HUES48 (cell line): ENCODE data around the gene GFRA1.

ENCODE experiments used
- H3K27ac ChIP-seq: one replicate; pipeline ENCODE4 v1.7.0; 2013; ENCODE audit warnings: low read depth, low read length, inconsistent platforms
- H3K27me3 ChIP-seq: 2 replicates; pipeline ENCODE4 v1.6.1; 2013; ENCODE audit warnings: mild to moderate bottlenecking, low read length; ENCODE audit not compliant: control insufficient read depth, insufficient read depth
- H3K36me3 ChIP-seq: 2 replicates; pipeline ENCODE4 v1.6.1; 2013; ENCODE audit warnings: low read length; ENCODE audit not compliant: control insufficient read depth, insufficient read depth
- H3K4me1 ChIP-seq: 2 replicates; pipeline ENCODE4 v1.6.1; 2013; ENCODE audit warnings: mild to moderate bottlenecking, low read length; ENCODE audit not compliant: control insufficient read depth, insufficient read depth
- H3K4me3 ChIP-seq: 2 replicates; pipeline ENCODE4 v1.5.1; 2013; ENCODE audit warnings: mild to moderate bottlenecking, low read depth, low read length
- H3K9ac ChIP-seq: 2 replicates; pipeline ENCODE4 v1.6.1; 2013; ENCODE audit warnings: mild to moderate bottlenecking, low read depth, low read length, moderate library complexity
- H3K9me3 ChIP-seq: 2 replicates; pipeline ENCODE4 v1.6.1; 2013; ENCODE audit warnings: low read length; ENCODE audit not compliant: control insufficient read depth, insufficient read depth

The GFRA1 gene

DNA sequence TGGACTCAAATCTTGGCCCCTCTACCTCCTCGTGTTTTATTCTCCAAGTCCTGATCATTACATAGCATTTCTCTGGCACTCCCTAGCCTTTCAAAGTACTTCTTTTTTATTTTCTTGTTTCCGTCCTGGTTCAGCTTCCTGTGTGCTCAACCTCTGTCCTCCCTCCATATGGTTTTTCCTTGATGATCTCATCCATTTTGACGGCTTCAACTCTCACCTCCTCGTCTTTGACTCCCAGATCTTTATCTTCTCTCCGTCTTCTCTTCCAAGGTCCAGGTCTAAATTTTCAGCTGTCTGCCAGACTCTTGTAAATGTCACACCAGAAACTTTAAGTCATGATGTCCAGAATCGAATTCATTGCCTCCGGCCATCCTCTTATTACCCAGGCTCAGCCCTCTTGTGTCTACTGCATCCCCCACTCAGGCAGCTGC is 23.3 kb upstream of the GFRA1 start:
- Histone ChIP-seq H3K9ac (no peak overlapping the region), H3K27ac (no peak overlapping the region), H3K27me3 (no peaks in the 10 kb centered on the region), H3K36me3 (no peaks in the 10 kb centered on the region), H3K9me3 (no peaks in the 10 kb centered on the region), H3K4me1 (no peaks in the 10 kb centered on the region), H3K4me3 (no peak overlapping the region)

GRCh38 chr10:116292493-116292892 is 19.5 kb upstream of the GFRA1 start:
- Histone ChIP-seq H3K9ac (no peak overlapping the region), H3K4me3 (no peak overlapping the region), H3K4me1 (no peaks in the 10 kb centered on the region), H3K36me3 (no peaks in the 10 kb centered on the region), H3K27ac (no peak overlapping the region), H3K27me3 (no peaks in the 10 kb centered on the region), H3K9me3 (no peaks in the 10 kb centered on the region)

DNA sequence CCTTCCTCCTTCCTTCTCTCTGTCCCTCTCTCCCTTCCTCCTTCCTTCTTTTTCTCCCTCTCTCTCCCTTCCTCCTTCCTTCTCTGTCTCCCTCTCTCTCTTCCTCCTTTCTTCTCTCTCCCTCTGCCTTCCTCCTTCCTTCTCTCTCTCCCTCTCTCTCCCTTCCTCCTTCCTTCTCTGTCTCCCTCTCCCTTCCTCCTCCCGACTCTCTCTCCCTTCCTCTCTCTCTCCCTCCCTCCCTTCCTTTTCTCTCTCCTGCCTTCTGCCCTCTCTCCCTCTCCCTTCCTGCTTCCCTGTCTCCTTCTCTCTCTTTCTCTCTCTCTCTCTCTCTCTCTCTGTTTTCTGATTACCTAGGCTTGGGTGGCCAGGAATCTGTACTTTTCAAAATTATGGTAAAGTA is 16.6 kb upstream of the GFRA1 start:
- Histone ChIP-seq H3K9me3 (no peaks in the 10 kb centered on the region), H3K4me1 (no peaks in the 10 kb centered on the region), H3K27ac (no peak overlapping the region), H3K27me3 (no peaks in the 10 kb centered on the region), H3K4me3 (no peak overlapping the region), H3K36me3 (no peaks in the 10 kb centered on the region), H3K9ac (no peak overlapping the region)

GRCh38 chr10:116287906-116288501 is 15.0 kb upstream of the GFRA1 start:
- Histone ChIP-seq H3K4me1 (no peaks in the 10 kb centered on the region), H3K36me3 (no peaks in the 10 kb centered on the region), H3K27ac (no peak overlapping the region), H3K9ac (no peak overlapping the region), H3K27me3 (no peaks in the 10 kb centered on the region), H3K9me3 (no peaks in the 10 kb centered on the region), H3K4me3 (no peak overlapping the region)

DNA sequence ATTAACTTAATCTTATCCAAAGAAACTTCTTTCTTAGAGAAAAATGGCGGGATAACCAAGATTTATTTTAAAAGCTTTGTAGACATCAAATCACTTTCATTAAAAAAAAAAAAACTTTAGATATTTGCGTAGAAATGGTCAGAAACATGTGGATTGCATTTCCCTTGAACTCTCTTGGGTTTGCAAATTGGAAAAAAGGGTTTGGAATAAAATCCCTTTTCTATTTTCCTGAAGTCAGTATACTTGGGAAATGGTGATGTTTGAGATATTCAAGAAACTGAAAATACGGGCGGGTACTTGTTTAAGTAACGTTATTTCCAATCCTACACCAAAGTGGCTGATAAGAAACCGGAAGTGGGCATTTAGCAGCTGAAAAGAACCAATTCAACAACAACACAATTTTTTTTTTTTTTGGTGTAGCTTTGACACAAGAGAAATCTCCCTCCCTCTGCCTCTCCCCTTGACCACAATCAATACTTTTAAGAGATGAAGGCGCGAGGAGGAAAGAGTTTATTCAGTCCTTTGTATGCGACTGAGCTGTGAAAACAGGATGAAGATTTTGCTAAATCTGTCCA is 13.7 kb upstream of the GFRA1 start:
- Histone ChIP-seq H3K9ac (no peak overlapping the region), H3K4me1 (no peaks in the 10 kb centered on the region), H3K27me3 (no peaks in the 10 kb centered on the region), H3K4me3 (no peak overlapping the region), H3K9me3 (no peaks in the 10 kb centered on the region), H3K27ac (no peak overlapping the region), H3K36me3 (no peaks in the 10 kb centered on the region)

DNA sequence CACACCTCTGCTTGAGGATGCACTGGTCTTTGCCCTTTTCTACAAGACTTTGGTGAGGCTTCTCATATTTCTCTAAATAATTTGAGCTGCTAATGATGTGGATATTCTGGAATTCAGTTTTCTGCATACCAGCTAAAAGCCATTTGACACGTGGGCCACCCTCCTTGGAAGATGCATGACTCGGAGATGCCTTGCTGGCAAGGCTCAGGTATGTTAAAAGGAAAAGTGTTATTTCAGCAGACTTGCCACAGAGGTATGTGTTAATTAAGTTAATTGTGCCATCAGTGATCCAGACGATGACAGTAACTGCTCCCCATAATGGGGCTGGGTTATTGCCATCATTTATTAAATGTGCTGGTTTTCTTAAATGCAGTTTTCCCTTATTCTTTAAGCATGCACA is 8.8 kb upstream of the GFRA1 start:
- Histone ChIP-seq H3K27ac (no peak overlapping the region), H3K9ac (no peak overlapping the region), H3K4me1 (no peaks in the 10 kb centered on the region), H3K27me3 (peaks cover 10% of the 10 kb centered on the region), H3K36me3 (no peaks in the 10 kb centered on the region), H3K4me3 (no peak overlapping the region), H3K9me3 (no peaks in the 10 kb centered on the region)

DNA sequence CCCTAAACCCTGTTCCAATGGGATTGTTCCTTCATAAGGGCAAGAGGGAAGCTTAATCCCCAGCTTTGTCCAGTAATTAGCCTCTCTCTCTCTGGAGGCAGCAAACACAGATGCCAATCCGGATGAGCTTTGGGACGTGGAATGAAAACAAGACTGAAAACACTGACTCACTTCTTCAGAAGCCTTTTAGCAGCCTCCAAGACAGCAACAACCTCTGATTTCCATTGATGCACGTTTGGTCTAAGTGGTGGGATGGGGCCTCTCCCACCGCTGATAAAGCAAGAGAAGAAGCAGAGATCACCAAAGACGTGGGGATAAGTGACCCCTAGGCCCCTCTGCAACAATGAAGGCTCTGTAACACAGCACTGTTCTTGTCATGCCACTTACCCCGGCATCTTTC is 5.8 kb upstream of the GFRA1 start:
- Histone ChIP-seq H3K4me3 (no peak overlapping the region), H3K4me1 (peaks cover 6% of the 10 kb centered on the region), H3K27ac (no peak overlapping the region), H3K9me3 (no peaks in the 10 kb centered on the region), H3K36me3 (no peaks in the 10 kb centered on the region), H3K9ac (no peak overlapping the region), H3K27me3 (peaks cover 39% of the 10 kb centered on the region)

GRCh38 chr10:116276981-116277380 is 4.0 kb upstream of the GFRA1 start:
- H3K9ac ChIP-seq: no peak overlapping the region
- peaks cover 6% of the 10 kb centered on the region for H3K4me1 ChIP-seq
- no peaks in the 10 kb centered on the region for H3K36me3 ChIP-seq
- peaks cover 57% of the 10 kb centered on the region for H3K27me3 ChIP-seq
- H3K27ac ChIP-seq: no peak overlapping the region
- no peak overlapping the region for H3K4me3 ChIP-seq
- no peaks in the 10 kb centered on the region for H3K9me3 ChIP-seq

DNA sequence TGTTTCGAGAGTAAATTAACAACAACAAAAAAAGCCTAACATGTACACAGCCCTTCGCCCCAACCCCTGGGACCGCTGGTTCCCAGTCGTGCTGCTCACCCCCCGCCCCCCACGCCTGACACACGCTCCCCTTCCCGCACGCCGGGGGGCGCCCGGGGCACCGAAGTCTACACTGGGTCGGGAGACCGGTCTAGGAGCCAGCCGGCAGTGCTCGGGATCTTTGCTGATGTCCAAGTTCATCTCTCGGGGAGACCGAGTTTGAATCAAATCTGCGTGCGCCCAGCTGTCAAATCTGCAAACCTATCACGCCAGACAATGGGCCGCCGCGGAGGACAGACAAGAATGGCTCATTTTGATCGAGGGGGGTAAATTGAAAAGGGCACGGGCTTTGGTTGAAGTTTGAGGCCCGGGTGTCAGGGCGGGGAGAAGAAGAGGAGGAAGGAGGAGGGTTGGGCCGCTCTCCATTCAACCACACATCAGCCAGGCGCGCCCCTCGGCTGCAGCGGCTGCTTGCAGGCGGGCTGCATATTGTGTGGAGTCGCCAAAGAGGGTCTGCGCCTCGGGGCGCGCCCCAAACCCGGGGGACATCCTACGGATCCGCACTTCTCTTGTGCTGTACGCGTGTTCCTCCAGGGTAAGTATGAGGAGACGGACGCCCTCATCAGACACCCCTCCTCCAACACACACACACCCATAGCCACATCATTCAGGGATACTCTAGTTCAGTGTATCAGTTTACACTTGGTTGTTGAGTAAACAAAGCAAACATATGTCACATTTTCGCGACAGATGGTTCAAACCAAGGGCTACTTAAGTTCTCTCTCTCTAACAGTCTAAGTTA is 1.3 kb upstream of the GFRA1 start:
- Histone ChIP-seq H3K9ac (no peak overlapping the region), H3K27me3 (peaks cover 84% of the 10 kb centered on the region), H3K4me1 (peaks cover 6% of the 10 kb centered on the region), H3K36me3 (no peaks in the 10 kb centered on the region), H3K9me3 (no peaks in the 10 kb centered on the region), H3K4me3 (peak overlapping the region; percentile 77), H3K27ac (no peak overlapping the region)

- no peak overlapping the region for H3K9ac ChIP-seq
- no peaks in the 10 kb centered on the region for H3K36me3 ChIP-seq
- peaks cover 6% of the 10 kb centered on the region for H3K4me1 ChIP-seq
- H3K4me3 ChIP-seq: peak overlapping the region; percentile 77
- H3K9me3 ChIP-seq: no peaks in the 10 kb centered on the region
- H3K27me3 ChIP-seq: peaks cover 99% of the 10 kb centered on the region
- no peak overlapping the region for H3K27ac ChIP-seq
Observed at GRCh38 chr10:116271593-116272439, 1.2 kb downstream of the GFRA1 start.
